ENCODE measurements around the gene PSMD8. TPM values are rescaled to one million over a fixed set of nuclear protein-coding genes. Genes with fewer than 3 reads are reported as not detected.

Gene PSMD8
- total RNA-seq, 1 donor from 2014 or later, result 128 TPM

- Mint-ChIP-seq H3K36me3 (ENCODE audit: insufficient read depth) (peaks cover 2% of the 10 kb centered on the region), H3K4me3 (ENCODE audit: low read depth) (no peak overlapping the region), H3K27ac (no peak overlapping the region), H3K9me3 (ENCODE audit: low read depth) (no peaks in the 10 kb centered on the region), H3K27me3 (peaks cover 14% of the 10 kb centered on the region), H3K4me1 (ENCODE audit: low read depth) (peaks cover 3% of the 10 kb centered on the region)
- DNase-seq (ENCODE audit: low spot score, unreplicated experiment), result no peak
- TF ChIP-seq CTCF (IDR thresholded peaks at IDR 0.05; ENCODE audit: unreplicated experiment), result no peak
Observed at GRCh38 chr19:38412491-38412890, 38.1 kb downstream of the PSMD8 start.

- no peak overlapping the region for H3K4me3 Mint-ChIP-seq (ENCODE audit: low read depth)
- no peak for TF ChIP-seq CTCF (IDR thresholded peaks at IDR 0.05; ENCODE audit: unreplicated experiment)
- H3K36me3 Mint-ChIP-seq (ENCODE audit: insufficient read depth), result peaks cover under 1% of the 10 kb centered on the region
- peaks cover 5% of the 10 kb centered on the region for H3K4me1 Mint-ChIP-seq (ENCODE audit: low read depth)
- peaks cover 17% of the 10 kb centered on the region for H3K27me3 Mint-ChIP-seq
- H3K9me3 Mint-ChIP-seq (ENCODE audit: low read depth), result no peaks in the 10 kb centered on the region
- H3K27ac Mint-ChIP-seq, result no peak overlapping the region
- no peak for DNase-seq (ENCODE audit: low spot score, unreplicated experiment)
Observed at GRCh38 chr19:38412961-38413360, 38.6 kb downstream of the PSMD8 start.

- H3K9me3 Mint-ChIP-seq (ENCODE audit: low read depth), result no peaks in the 10 kb centered on the region
- H3K27ac Mint-ChIP-seq, result no peak overlapping the region
- DNase-seq (ENCODE audit: low spot score, unreplicated experiment), result no peak
- no peaks in the 10 kb centered on the region for H3K36me3 Mint-ChIP-seq (ENCODE audit: insufficient read depth)
- H3K4me1 Mint-ChIP-seq (ENCODE audit: low read depth), result peaks cover 6% of the 10 kb centered on the region
- no peak overlapping the region for H3K4me3 Mint-ChIP-seq (ENCODE audit: low read depth)
- TF ChIP-seq CTCF (IDR thresholded peaks at IDR 0.05; ENCODE audit: unreplicated experiment), result no peak
- H3K27me3 Mint-ChIP-seq, result peaks cover 17% of the 10 kb centered on the region
Observed at GRCh38 chr19:38413416-38413815, 39.0 kb downstream of the PSMD8 start.

- no peaks in the 10 kb centered on the region for H3K9me3 Mint-ChIP-seq (ENCODE audit: low read depth)
- TF ChIP-seq CTCF (IDR thresholded peaks at IDR 0.05; ENCODE audit: unreplicated experiment), result no peak
- H3K4me3 Mint-ChIP-seq (ENCODE audit: low read depth), result peak overlapping the region; percentile 70
- peaks cover 44% of the 10 kb centered on the region for H3K27me3 Mint-ChIP-seq
- H3K36me3 Mint-ChIP-seq (ENCODE audit: insufficient read depth), result no peaks in the 10 kb centered on the region
- peaks cover 6% of the 10 kb centered on the region for H3K4me1 Mint-ChIP-seq (ENCODE audit: low read depth)
- no peak overlapping the region for H3K27ac Mint-ChIP-seq
- DNase-seq (ENCODE audit: low spot score, unreplicated experiment), result no peak
Observed at GRCh38 chr19:38417146-38417543, 42.8 kb downstream of the PSMD8 start.

- peak; percentile 19 for TF ChIP-seq CTCF (IDR thresholded peaks at IDR 0.05; ENCODE audit: unreplicated experiment)
- H3K36me3 Mint-ChIP-seq (ENCODE audit: insufficient read depth), result no peaks in the 10 kb centered on the region
- peak overlapping the region; percentile 93 for H3K27ac Mint-ChIP-seq
- H3K9me3 Mint-ChIP-seq (ENCODE audit: low read depth), result no peaks in the 10 kb centered on the region
- peak; percentile 74 for DNase-seq (ENCODE audit: low spot score, unreplicated experiment)
- H3K4me1 Mint-ChIP-seq (ENCODE audit: low read depth), result peaks cover 6% of the 10 kb centered on the region
- peak overlapping the region; percentile 70 for H3K4me3 Mint-ChIP-seq (ENCODE audit: low read depth)
- peaks cover 44% of the 10 kb centered on the region for H3K27me3 Mint-ChIP-seq
Observed at GRCh38 chr19:38417544-38418506, 43.5 kb downstream of the PSMD8 start.
